HUES48 (cell line): ENCODE data around the gene FSD1.

Source experiments
- H3K27ac ChIP-seq: one replicate; pipeline ENCODE4 v1.7.0; 2013; ENCODE audit warnings: low read depth, low read length, inconsistent platforms
- H3K27me3 ChIP-seq: 2 replicates; pipeline ENCODE4 v1.6.1; 2013; ENCODE audit warnings: mild to moderate bottlenecking, low read length; ENCODE audit not compliant: control insufficient read depth, insufficient read depth
- H3K36me3 ChIP-seq: 2 replicates; pipeline ENCODE4 v1.6.1; 2013; ENCODE audit warnings: low read length; ENCODE audit not compliant: control insufficient read depth, insufficient read depth
- H3K4me1 ChIP-seq: 2 replicates; pipeline ENCODE4 v1.6.1; 2013; ENCODE audit warnings: mild to moderate bottlenecking, low read length; ENCODE audit not compliant: control insufficient read depth, insufficient read depth
- H3K4me3 ChIP-seq: 2 replicates; pipeline ENCODE4 v1.5.1; 2013; ENCODE audit warnings: mild to moderate bottlenecking, low read depth, low read length
- H3K9ac ChIP-seq: 2 replicates; pipeline ENCODE4 v1.6.1; 2013; ENCODE audit warnings: mild to moderate bottlenecking, low read depth, low read length, moderate library complexity
- H3K9me3 ChIP-seq: 2 replicates; pipeline ENCODE4 v1.6.1; 2013; ENCODE audit warnings: low read length; ENCODE audit not compliant: control insufficient read depth, insufficient read depth

The FSD1 gene

GRCh38 chr19:4350111-4350510 is 45.7 kb downstream of the FSD1 start:
- Histone ChIP-seq H3K36me3 (peaks cover 43% of the 10 kb centered on the region), H3K27me3 (no peaks in the 10 kb centered on the region), H3K9ac (no peak overlapping the region), H3K4me1 (no peaks in the 10 kb centered on the region), H3K4me3 (no peak overlapping the region), H3K9me3 (no peaks in the 10 kb centered on the region), H3K27ac (no peak overlapping the region)

- Histone ChIP-seq H3K27me3 (no peaks in the 10 kb centered on the region), H3K4me1 (no peaks in the 10 kb centered on the region), H3K4me3 (no peak overlapping the region), H3K36me3 (peaks cover 39% of the 10 kb centered on the region), H3K9ac (no peak overlapping the region), H3K27ac (no peak overlapping the region), H3K9me3 (no peaks in the 10 kb centered on the region)
Measured at GRCh38 chr19:4350726-4351125, 46.3 kb downstream of the FSD1 start.

GRCh38 chr19:4352701-4353121 is 48.3 kb downstream of the FSD1 start:
- Histone ChIP-seq H3K9me3 (no peaks in the 10 kb centered on the region), H3K36me3 (peaks cover 32% of the 10 kb centered on the region), H3K9ac (no peak overlapping the region)

GRCh38 chr19:4354282-4354681 is 49.9 kb downstream of the FSD1 start:
- Histone ChIP-seq H3K9ac (no peak overlapping the region), H3K9me3 (no peaks in the 10 kb centered on the region), H3K4me1 (no peaks in the 10 kb centered on the region), H3K27ac (no peak overlapping the region), H3K27me3 (no peaks in the 10 kb centered on the region), H3K36me3 (peaks cover 40% of the 10 kb centered on the region), H3K4me3 (no peak overlapping the region)

More at GRCh38 chr19:4352701-4353121, 48.3 kb downstream of the FSD1 start:
- no peak overlapping the region for H3K4me3 ChIP-seq
- H3K27me3 ChIP-seq, result no peaks in the 10 kb centered on the region
- no peaks in the 10 kb centered on the region for H3K4me1 ChIP-seq
- no peak overlapping the region for H3K27ac ChIP-seq

GRCh38 chr19:4354897-4355296 is 50.5 kb downstream of the FSD1 start:
- Histone ChIP-seq H3K36me3 (peaks cover 40% of the 10 kb centered on the region), H3K4me3 (no peak overlapping the region), H3K4me1 (no peaks in the 10 kb centered on the region), H3K9me3 (no peaks in the 10 kb centered on the region), H3K27ac (no peak overlapping the region), H3K9ac (no peak overlapping the region), H3K27me3 (no peaks in the 10 kb centered on the region)

- H3K9me3 ChIP-seq, result no peaks in the 10 kb centered on the region
- H3K4me3 ChIP-seq, result no peak overlapping the region
- no peaks in the 10 kb centered on the region for H3K27me3 ChIP-seq
- peaks cover 50% of the 10 kb centered on the region for H3K36me3 ChIP-seq
- H3K9ac ChIP-seq, result no peak overlapping the region
- H3K4me1 ChIP-seq, result 0 out of 2 replicates have a peak, but pooled peaks cover 2% of the 10 kb centered on the region
- H3K27ac ChIP-seq, result no peak overlapping the region
Measured at GRCh38 chr19:4357095-4357797, 52.8 kb downstream of the FSD1 start.

- Histone ChIP-seq H3K9me3 (no peaks in the 10 kb centered on the region), H3K9ac (no peak overlapping the region), H3K36me3 (peaks cover 57% of the 10 kb centered on the region), H3K27me3 (no peaks in the 10 kb centered on the region), H3K4me3 (no peak overlapping the region), H3K4me1 (0 out of 2 replicates have a peak, but pooled peaks cover 2% of the 10 kb centered on the region), H3K27ac (no peak overlapping the region)
Measured at GRCh38 chr19:4357921-4358326, 53.5 kb downstream of the FSD1 start.

GRCh38 chr19:4358709-4359626 is 54.6 kb downstream of the FSD1 start:
- H3K9me3 ChIP-seq, result no peaks in the 10 kb centered on the region
- H3K27ac ChIP-seq, result no peak overlapping the region
- H3K36me3 ChIP-seq, result peaks cover 61% of the 10 kb centered on the region
- H3K27me3 ChIP-seq, result no peaks in the 10 kb centered on the region
- no peak overlapping the region for H3K4me3 ChIP-seq
- 0 out of 2 replicates have a peak, but pooled peaks cover 2% of the 10 kb centered on the region for H3K4me1 ChIP-seq
- H3K9ac ChIP-seq, result no peak overlapping the region

GRCh38 chr19:4359627-4360000 is 55.2 kb downstream of the FSD1 start:
- Histone ChIP-seq H3K4me1 (0 out of 2 replicates have a peak, but pooled peaks cover 2% of the 10 kb centered on the region), H3K9me3 (no peaks in the 10 kb centered on the region), H3K4me3 (no peak overlapping the region), H3K27me3 (no peaks in the 10 kb centered on the region), H3K36me3 (peaks cover 60% of the 10 kb centered on the region), H3K27ac (no peak overlapping the region), H3K9ac (no peak overlapping the region)

- Histone ChIP-seq H3K9me3 (no peaks in the 10 kb centered on the region), H3K4me1 (0 out of 2 replicates have a peak, but pooled peaks cover 2% of the 10 kb centered on the region), H3K9ac (no peak overlapping the region), H3K36me3 (peaks cover 63% of the 10 kb centered on the region), H3K4me3 (no peak overlapping the region), H3K27me3 (no peaks in the 10 kb centered on the region), H3K27ac (peak overlapping the region; percentile 17)
Measured at GRCh38 chr19:4360081-4360569, 55.7 kb downstream of the FSD1 start.
